Activated CD8-positive, alpha-beta memory T cell treated with anti-CD3 and anti-CD28 coated beads for 24 hours (primary cell): ENCODE results near the gene CPS1.

ENCODE experiments used
- DNase-seq: peaks from one replicate; pipeline ENCODE4 v3.0.0-alpha.2; 2020

CPS1 gene

DNA sequence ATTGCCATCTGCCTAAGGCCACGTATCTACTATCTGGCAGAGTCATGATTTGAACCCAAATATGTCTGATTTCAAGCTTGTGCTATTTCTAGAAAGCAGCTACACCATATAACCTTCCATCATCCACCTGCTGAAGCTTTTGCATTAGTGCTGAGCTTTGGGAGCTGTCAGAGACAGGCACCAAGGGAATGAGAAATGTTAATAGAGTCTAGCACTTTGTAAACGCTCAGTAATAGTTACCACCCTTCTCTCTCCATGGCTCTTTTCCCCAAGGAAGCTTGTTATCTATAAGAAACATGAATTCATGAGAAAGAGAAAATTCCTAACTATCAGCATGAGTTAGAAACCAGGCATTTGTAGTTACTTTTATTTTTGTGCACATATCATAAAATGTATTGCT is 151.5 kb downstream of the CPS1 start:
- no peak for DNase-seq

GRCh38 chr2:210713122-210713521 is 156.7 kb downstream of the CPS1 start:
- DNase-seq, result no peak

GRCh38 chr2:210715560-210716082 is 159.2 kb downstream of the CPS1 start:
- no peak for DNase-seq

GRCh38 chr2:210718503-210718902 is 162.1 kb downstream of the CPS1 start:
- no peak for DNase-seq

GRCh38 chr2:210722092-210722491 is 165.7 kb downstream of the CPS1 start:
- no peak for DNase-seq

GRCh38 chr2:210727549-210727948 is 171.2 kb downstream of the CPS1 start:
- no peak for DNase-seq
